Hepatocyte (in vitro differentiated cells): Measurements from ENCODE around the gene RNLS.

Experiments
- EZH2 ChIP-seq: fragments of 200-600 bp; sonication (generic); IDR thresholded peaks from 2 replicates; pipeline ENCODE4 v1.6.1; 2016; ENCODE audit warnings: antibody characterized with exemption, mild to moderate bottlenecking, borderline replicate concordance
- EZH2phosphoT487 ChIP-seq: fragments of 200-600 bp; sonication (generic); IDR thresholded peaks from one replicate; pipeline ENCODE4 v1.6.1; 2018; ENCODE audit warnings: antibody characterized with exemption, mild to moderate bottlenecking, low read depth, moderate library complexity; ENCODE audit not compliant: unreplicated experiment, severe bottlenecking
- TF ChIP-seq, protein P1 (sequence below): fragments of 200-600 bp; sonication (generic); IDR thresholded peaks from 2 replicates; pipeline ENCODE4 v1.5.1; 2016; ENCODE audit warnings: antibody characterized with exemption, mild to moderate bottlenecking; ENCODE audit not compliant: poor library complexity

DNA sequence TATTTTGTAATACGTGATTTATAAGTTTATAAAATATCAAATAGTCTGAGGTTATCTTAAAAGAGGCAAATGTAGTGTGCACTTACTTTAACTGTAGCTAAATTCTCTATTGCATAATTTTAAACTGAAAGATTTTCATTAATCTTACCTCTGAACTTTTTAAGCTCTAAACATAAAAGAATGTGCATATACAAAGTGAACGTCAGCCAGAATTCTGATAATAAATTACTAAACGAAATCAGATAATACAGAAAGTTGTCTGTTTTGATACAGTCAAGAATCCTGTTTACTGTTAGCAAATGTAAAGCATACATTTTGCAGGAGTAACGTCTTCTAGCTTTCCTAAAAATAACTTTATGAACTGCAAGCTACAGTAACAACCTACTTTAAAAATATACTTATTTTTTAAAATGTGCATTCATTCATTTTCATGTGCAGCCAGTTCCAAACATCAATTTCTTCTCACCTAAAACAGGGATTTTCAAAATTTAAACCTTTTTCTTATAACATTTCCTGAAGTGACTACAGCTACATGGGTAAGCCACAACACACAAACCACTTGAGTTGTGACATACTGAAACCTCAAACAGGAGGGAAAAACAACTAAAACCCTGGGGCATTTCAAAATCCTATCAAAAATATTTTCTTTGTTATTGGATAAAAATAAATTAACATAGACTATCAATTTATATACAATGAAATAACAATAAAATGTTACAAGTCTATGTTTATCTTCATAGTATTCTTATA, 92.7 kb downstream of the RNLS start:
- TF ChIP-seq, protein P1, sequence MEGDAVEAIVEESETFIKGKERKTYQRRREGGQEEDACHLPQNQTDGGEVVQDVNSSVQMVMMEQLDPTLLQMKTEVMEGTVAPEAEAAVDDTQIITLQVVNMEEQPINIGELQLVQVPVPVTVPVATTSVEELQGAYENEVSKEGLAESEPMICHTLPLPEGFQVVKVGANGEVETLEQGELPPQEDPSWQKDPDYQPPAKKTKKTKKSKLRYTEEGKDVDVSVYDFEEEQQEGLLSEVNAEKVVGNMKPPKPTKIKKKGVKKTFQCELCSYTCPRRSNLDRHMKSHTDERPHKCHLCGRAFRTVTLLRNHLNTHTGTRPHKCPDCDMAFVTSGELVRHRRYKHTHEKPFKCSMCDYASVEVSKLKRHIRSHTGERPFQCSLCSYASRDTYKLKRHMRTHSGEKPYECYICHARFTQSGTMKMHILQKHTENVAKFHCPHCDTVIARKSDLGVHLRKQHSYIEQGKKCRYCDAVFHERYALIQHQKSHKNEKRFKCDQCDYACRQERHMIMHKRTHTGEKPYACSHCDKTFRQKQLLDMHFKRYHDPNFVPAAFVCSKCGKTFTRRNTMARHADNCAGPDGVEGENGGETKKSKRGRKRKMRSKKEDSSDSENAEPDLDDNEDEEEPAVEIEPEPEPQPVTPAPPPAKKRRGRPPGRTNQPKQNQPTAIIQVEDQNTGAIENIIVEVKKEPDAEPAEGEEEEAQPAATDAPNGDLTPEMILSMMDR: no peak
- TF ChIP-seq EZH2: no peak
- TF ChIP-seq EZH2phosphoT487: no peak
